Measurements from ENCODE around the gene ADAMTS14. TPM values are rescaled to one million over a fixed set of nuclear protein-coding genes. Genes with fewer than 3 reads are reported as not detected.

The ADAMTS14 gene, protein sequence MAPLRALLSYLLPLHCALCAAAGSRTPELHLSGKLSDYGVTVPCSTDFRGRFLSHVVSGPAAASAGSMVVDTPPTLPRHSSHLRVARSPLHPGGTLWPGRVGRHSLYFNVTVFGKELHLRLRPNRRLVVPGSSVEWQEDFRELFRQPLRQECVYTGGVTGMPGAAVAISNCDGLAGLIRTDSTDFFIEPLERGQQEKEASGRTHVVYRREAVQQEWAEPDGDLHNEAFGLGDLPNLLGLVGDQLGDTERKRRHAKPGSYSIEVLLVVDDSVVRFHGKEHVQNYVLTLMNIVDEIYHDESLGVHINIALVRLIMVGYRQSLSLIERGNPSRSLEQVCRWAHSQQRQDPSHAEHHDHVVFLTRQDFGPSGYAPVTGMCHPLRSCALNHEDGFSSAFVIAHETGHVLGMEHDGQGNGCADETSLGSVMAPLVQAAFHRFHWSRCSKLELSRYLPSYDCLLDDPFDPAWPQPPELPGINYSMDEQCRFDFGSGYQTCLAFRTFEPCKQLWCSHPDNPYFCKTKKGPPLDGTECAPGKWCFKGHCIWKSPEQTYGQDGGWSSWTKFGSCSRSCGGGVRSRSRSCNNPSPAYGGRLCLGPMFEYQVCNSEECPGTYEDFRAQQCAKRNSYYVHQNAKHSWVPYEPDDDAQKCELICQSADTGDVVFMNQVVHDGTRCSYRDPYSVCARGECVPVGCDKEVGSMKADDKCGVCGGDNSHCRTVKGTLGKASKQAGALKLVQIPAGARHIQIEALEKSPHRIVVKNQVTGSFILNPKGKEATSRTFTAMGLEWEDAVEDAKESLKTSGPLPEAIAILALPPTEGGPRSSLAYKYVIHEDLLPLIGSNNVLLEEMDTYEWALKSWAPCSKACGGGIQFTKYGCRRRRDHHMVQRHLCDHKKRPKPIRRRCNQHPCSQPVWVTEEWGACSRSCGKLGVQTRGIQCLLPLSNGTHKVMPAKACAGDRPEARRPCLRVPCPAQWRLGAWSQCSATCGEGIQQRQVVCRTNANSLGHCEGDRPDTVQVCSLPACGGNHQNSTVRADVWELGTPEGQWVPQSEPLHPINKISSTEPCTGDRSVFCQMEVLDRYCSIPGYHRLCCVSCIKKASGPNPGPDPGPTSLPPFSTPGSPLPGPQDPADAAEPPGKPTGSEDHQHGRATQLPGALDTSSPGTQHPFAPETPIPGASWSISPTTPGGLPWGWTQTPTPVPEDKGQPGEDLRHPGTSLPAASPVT
- total RNA-seq (2022; extraction: Qiagen RNA extraction) = 0.09 to 0.26 TPM (median 0.13 TPM) in 5 replicates

GRCh38 chr10:70672165-70673042, at the start of gene ADAMTS14:
Gene ADAMTS14 (plus strand): TSS chr10:70672506. CDS start chr10:70672803, 297 bp downstream.

GRCh38 chr10:70785190-70785589, 112.9 kb downstream of the ADAMTS14 start, which contains the start of gene TBATA:
Gene TBATA (minus strand): TSS chr10:70785377. CDS start chr10:70783379, 1,998 bp downstream.

Other genes starting within 250 kb of the ADAMTS14 start
- gene NODAL, start 230.8 kb upstream of the ADAMTS14 start, total RNA-seq (2022; extraction: Qiagen RNA extraction) = not detected in 5 replicates
- 5.4 to 7.6 TPM (median 6.5 TPM) in 5 replicates for gene PALD1, start 193.7 kb upstream of the ADAMTS14 start, total RNA-seq (2022; extraction: Qiagen RNA extraction)
- 0.03 TPM in 1 of 5 replicates, not detected in the others for gene PRF1, start 69.8 kb upstream of the ADAMTS14 start, total RNA-seq (2022; extraction: Qiagen RNA extraction)
- gene TBATA, start 112.9 kb downstream of the ADAMTS14 start, total RNA-seq (2022; extraction: Qiagen RNA extraction) = not detected in 5 replicates
- 24.3 to 38.2 TPM (median 27.3 TPM) in 5 replicates for gene SGPL1, start 143.4 kb downstream of the ADAMTS14 start, total RNA-seq (2022; extraction: Qiagen RNA extraction)
- 182 to 253 TPM (median 230 TPM) in 5 replicates for gene PCBD1, start 216.1 kb downstream of the ADAMTS14 start, total RNA-seq (2022; extraction: Qiagen RNA extraction)